Glutamatergic neuron (in vitro differentiated cells): ENCODE measurements around the gene CDHR2. TPM values are rescaled to one million over a fixed set of nuclear protein-coding genes. Genes with fewer than 3 reads are reported as not detected.

Experiments
- DNase-seq: peaks from one replicate; pipeline ENCODE4 v3.0.0; 2022
- H3K27ac Mint-ChIP-seq: one replicate; pipeline ENCODE4 v1.8.0; 2020; ENCODE audit warnings: mild to moderate bottlenecking, mixed read lengths, inconsistent platforms; ENCODE audit not compliant: unreplicated experiment
- H3K27me3 Mint-ChIP-seq: one replicate; pipeline ENCODE4 v1.8.0; 2020; ENCODE audit warnings: mild to moderate bottlenecking, moderate library complexity, mixed read lengths, inconsistent platforms; ENCODE audit not compliant: unreplicated experiment
- H3K36me3 Mint-ChIP-seq: one replicate; pipeline ENCODE4 v1.8.0; 2020; ENCODE audit warnings: mild to moderate bottlenecking, mixed read lengths, inconsistent platforms; ENCODE audit not compliant: unreplicated experiment
- H3K4me1 Mint-ChIP-seq: one replicate; pipeline ENCODE4 v1.8.0; 2020; ENCODE audit warnings: mild to moderate bottlenecking, low read depth, mixed read lengths, inconsistent platforms; ENCODE audit not compliant: unreplicated experiment
- H3K4me3 Mint-ChIP-seq: one replicate; pipeline ENCODE4 v1.8.0; 2020; ENCODE audit warnings: mild to moderate bottlenecking, mixed read lengths, inconsistent platforms; ENCODE audit not compliant: unreplicated experiment
- H3K9me3 Mint-ChIP-seq: one replicate; pipeline ENCODE4 v1.8.0; 2020; ENCODE audit warnings: mild to moderate bottlenecking, moderate library complexity, mixed read lengths, inconsistent platforms; ENCODE audit not compliant: unreplicated experiment
- long read RNA-seq: library from polyadenylated mRNA; unstranded; transcript quantifications from one replicate; pipeline ENCODE4 v2.0.0, GENCODE V29; 2020; ENCODE audit not compliant: unreplicated experiment
- total RNA-seq: library from RNA; stranded (reverse); fragmentation: NEBNext Ultra II Directional; extraction: Animal tissue kit (Norgen Biotek cat#: 25700); gene quantifications from one replicate; pipeline ENCODE4 v1.2.1, GENCODE V29; 2021; ENCODE audit not compliant: unreplicated experiment
- TF ChIP-seq, protein P1 (sequence below): fragments of 200-600 bp; sonication (generic); IDR thresholded peaks from one replicate; pipeline ENCODE4 v1.5.0; 2021; ENCODE audit not compliant: partially characterized antibody, unreplicated experiment

The CDHR2 gene
- 0.29 TPM for total RNA-seq
- long read RNA-seq, partial matches to known transcripts, result 0 of 1 reads
- long read RNA-seq, other reads (novel, unspliced or antisense), result 1 of 1 reads

DNA sequence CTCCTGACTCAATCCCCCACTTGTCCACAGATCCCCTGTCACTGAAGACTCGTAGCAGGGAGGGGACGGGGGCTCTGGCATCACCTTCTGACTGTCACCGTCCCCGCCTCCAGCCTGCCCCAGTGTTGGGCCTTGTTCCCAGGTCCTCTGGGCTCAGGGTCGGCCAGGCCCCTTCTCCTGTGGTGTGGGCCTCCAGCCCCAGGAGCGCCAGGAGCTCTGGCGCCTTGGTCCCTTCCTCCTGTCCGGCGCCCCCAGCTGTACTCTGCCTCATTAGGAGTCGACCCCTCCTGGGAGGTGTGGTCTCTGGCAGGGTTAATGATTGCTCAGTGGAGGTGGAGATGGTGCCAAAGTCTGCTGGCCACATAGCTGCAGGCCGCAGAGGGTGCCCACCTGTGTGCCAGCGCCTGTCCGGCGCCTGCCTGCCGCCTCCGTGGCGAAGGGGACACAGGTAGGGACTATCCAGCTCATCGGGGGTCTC is at the start of gene CDHR2:
TSS of gene CDHR2 (plus strand) at position 376 of the 478 bp plus-strand sequence. CDS start 16,011 bp downstream, outside the sequence.
- H3K36me3 Mint-ChIP-seq, result no peaks in the 10 kb centered on the region
- H3K9me3 Mint-ChIP-seq, result peaks cover 2% of the 10 kb centered on the region
- H3K27ac Mint-ChIP-seq, result no peak within 1 kb of the TSS
- H3K27me3 Mint-ChIP-seq, result peaks cover 9% of the 10 kb centered on the region
- H3K4me3 Mint-ChIP-seq, result no peak within 1 kb of the TSS
- no peak for DNase-seq
- TF ChIP-seq, protein P1, sequence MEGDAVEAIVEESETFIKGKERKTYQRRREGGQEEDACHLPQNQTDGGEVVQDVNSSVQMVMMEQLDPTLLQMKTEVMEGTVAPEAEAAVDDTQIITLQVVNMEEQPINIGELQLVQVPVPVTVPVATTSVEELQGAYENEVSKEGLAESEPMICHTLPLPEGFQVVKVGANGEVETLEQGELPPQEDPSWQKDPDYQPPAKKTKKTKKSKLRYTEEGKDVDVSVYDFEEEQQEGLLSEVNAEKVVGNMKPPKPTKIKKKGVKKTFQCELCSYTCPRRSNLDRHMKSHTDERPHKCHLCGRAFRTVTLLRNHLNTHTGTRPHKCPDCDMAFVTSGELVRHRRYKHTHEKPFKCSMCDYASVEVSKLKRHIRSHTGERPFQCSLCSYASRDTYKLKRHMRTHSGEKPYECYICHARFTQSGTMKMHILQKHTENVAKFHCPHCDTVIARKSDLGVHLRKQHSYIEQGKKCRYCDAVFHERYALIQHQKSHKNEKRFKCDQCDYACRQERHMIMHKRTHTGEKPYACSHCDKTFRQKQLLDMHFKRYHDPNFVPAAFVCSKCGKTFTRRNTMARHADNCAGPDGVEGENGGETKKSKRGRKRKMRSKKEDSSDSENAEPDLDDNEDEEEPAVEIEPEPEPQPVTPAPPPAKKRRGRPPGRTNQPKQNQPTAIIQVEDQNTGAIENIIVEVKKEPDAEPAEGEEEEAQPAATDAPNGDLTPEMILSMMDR, result no peak
- peaks cover 24% of the 10 kb centered on the region for H3K4me1 Mint-ChIP-seq

GRCh38 chr5:176500511-176500910 is 48.6 kb upstream of the CDHR2 start:
- Mint-ChIP-seq H3K36me3 (no peaks in the 10 kb centered on the region), H3K27ac (no peak overlapping the region), H3K9me3 (peaks cover 2% of the 10 kb centered on the region), H3K4me3 (no peak overlapping the region), H3K27me3 (peaks cover 1% of the 10 kb centered on the region), H3K4me1 (no peaks in the 10 kb centered on the region)
- no peak for DNase-seq
- TF ChIP-seq, protein P1, result no peak

GRCh38 chr5:176501333-176501732 is 47.8 kb upstream of the CDHR2 start:
- H3K4me3 Mint-ChIP-seq, result no peak overlapping the region
- no peaks in the 10 kb centered on the region for H3K4me1 Mint-ChIP-seq
- TF ChIP-seq, protein P1, result no peak
- peaks cover under 1% of the 10 kb centered on the region for H3K9me3 Mint-ChIP-seq
- no peaks in the 10 kb centered on the region for H3K36me3 Mint-ChIP-seq
- peaks cover 2% of the 10 kb centered on the region for H3K27me3 Mint-ChIP-seq
- no peak overlapping the region for H3K27ac Mint-ChIP-seq
- no peak for DNase-seq

GRCh38 chr5:176503496-176503895 is 45.6 kb upstream of the CDHR2 start:
- Mint-ChIP-seq H3K27me3 (peaks cover 2% of the 10 kb centered on the region), H3K27ac (no peak overlapping the region), H3K9me3 (no peaks in the 10 kb centered on the region), H3K4me3 (no peak overlapping the region), H3K4me1 (no peaks in the 10 kb centered on the region), H3K36me3 (no peaks in the 10 kb centered on the region)
- TF ChIP-seq, protein P1, result no peak
- DNase-seq, result no peak

DNA sequence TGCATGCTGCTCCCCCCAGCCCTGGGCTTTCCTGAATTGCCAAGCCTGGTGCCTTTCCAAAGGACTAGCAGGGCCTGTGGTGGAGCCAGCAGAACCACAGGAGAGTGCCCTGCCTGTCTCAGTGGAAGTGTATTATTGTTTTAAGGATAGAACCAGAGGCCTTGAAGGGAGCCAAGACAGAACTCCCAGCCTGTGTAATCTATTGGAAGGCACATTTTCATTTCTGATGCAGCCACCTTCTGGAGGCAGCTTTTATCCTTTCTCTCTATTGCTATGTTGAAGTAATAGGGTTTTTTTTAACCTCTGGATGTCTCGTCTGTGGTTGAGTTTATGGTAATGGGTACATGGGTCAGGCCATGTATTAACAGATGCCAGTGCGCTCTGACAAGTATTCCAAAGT is 41.2 kb upstream of the CDHR2 start:
- no peaks in the 10 kb centered on the region for H3K36me3 Mint-ChIP-seq
- H3K4me1 Mint-ChIP-seq, result no peaks in the 10 kb centered on the region
- H3K27ac Mint-ChIP-seq, result no peak overlapping the region
- no peak overlapping the region for H3K4me3 Mint-ChIP-seq
- H3K9me3 Mint-ChIP-seq, result no peaks in the 10 kb centered on the region
- TF ChIP-seq, protein P1, result no peak
- no peak for DNase-seq
- H3K27me3 Mint-ChIP-seq, result peaks cover 2% of the 10 kb centered on the region
